ENCODE measurements around the gene DPP7. TPM values are rescaled to one million over a fixed set of nuclear protein-coding genes. Genes with fewer than 3 reads are reported as not detected.

DPP7 gene
- total and polyA plus RNA-seq, 2 of the 8 experiments (the other 6 are each of a cell fraction or from before 2014, with no cell fraction given) = 21.2 to 26.8 TPM

DNA sequence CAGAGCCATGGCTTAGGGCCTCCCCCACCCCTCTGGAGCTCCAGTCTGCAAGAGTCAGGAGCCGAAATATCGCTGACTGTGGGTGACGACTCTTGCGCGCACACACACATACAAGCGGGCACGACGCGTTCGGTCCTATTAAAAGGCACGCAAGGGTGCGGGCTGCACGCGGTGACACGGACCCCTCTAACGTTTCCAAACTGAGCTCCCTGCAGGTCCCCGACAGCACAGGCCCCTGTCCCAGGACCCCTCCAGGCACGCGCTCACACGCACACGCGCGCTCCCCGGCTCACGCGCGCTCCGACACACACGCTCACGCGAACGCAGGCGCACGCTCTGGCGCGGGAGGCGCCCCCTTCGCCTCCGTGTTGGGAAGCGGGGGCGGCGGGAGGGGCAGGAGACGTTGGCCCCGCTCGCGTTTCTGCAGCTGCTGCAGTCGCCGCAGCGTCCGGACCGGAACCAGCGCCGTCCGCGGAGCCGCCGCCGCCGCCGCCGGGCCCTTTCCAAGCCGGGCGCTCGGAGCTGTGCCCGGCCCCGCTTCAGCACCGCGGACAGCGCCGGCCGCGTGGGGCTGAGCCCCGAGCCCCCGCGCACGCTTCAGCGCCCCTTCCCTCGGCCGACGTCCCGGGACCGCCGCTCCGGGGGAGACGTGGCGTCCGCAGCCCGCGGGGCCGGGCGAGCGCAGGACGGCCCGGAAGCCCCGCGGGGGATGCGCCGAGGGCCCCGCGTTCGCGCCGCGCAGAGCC lies 24.4 kb upstream of the DPP7 start, which contains the start of gene GRIN1 (continued):
- TF ChIP-seq EZH2 (IDR thresholded peaks at IDR 0.05; ENCODE audit: low read depth, low read length, severe bottlenecking) = peak; percentile 63
